NB4 (cell line): Measurements from ENCODE around the gene CD302.
"Not testable (repeated sequence)": the region's sequence is repeated elsewhere in the genome, so short reads cannot be mapped to it uniquely, and the experiment has no call there.

ENCODE experiments used
- DNase-seq: peaks from one replicate; pipeline ENCODE4 v3.0.0; 2010; ENCODE audit warnings: low read depth
- H3K4me3 ChIP-seq: one replicate; pipeline ENCODE4 v1.5.1; 2011; ENCODE audit warnings: mild to moderate bottlenecking, low read depth, low read length, moderate library complexity
- CTCF ChIP-seq: IDR thresholded peaks from one replicate; pipeline ENCODE4 v1.5.1; 2012; ENCODE audit warnings: low read depth, low read length
- MAX ChIP-seq: IDR thresholded peaks from 2 replicates; pipeline ENCODE4 v1.6.1; 2011; ENCODE audit warnings: low read depth, low read length
- MYC ChIP-seq: IDR thresholded peaks from 2 replicates; pipeline ENCODE4 v1.6.1; 2011; ENCODE audit warnings: low read depth, low read length
- POLR2A ChIP-seq: IDR thresholded peaks from 2 replicates; pipeline ENCODE4 v1.6.1; 2011; ENCODE audit warnings: mild to moderate bottlenecking; ENCODE audit not compliant: insufficient read length; ENCODE audit errors: extremely low read depth

CD302 gene

GRCh38 chr2:159790323-159790722, 7.7 kb downstream of the CD302 start:
- no peak for DNase-seq
- no peak for TF ChIP-seq CTCF
- no peak for TF ChIP-seq MAX
- no peak for TF ChIP-seq POLR2A
- TF ChIP-seq MYC: no peak
- H3K4me3 ChIP-seq: no peak overlapping the region

GRCh38 chr2:159788253-159788652, 9.8 kb downstream of the CD302 start:
- TF ChIP-seq MYC (no peak), MAX (no peak), POLR2A (no peak), CTCF (no peak)
- no peak overlapping the region for H3K4me3 ChIP-seq
- no peak for DNase-seq

GRCh38 chr2:159787647-159788046, 10.4 kb downstream of the CD302 start:
- DNase-seq: not testable (repeated sequence)

GRCh38 chr2:159786938-159787337, 11.1 kb downstream of the CD302 start:
- H3K4me3 ChIP-seq: no peak overlapping the region
- no peak for TF ChIP-seq POLR2A
- TF ChIP-seq MYC: no peak
- no peak for TF ChIP-seq MAX
- TF ChIP-seq CTCF: no peak
- no peak for DNase-seq

More at GRCh38 chr2:159787647-159788046, 10.4 kb downstream of the CD302 start:
- H3K4me3 ChIP-seq: not testable (repeated sequence)

- no peak for DNase-seq
- TF ChIP-seq CTCF (no peak), MAX (no peak), POLR2A (no peak), MYC (no peak)
- H3K4me3 ChIP-seq: no peak overlapping the region
These were observed 12.8 kb downstream of the CD302 start for GRCh38 chr2:159785195-159785594.

GRCh38 chr2:159784744-159785143, 13.3 kb downstream of the CD302 start:
- not testable (repeated sequence) for DNase-seq, H3K4me3 ChIP-seq

- TF ChIP-seq MAX: no peak
- no peak for TF ChIP-seq POLR2A
- TF ChIP-seq CTCF: no peak
- no peak for TF ChIP-seq MYC
- DNase-seq: no peak
- H3K4me3 ChIP-seq: no peak overlapping the region
These were observed 14.5 kb downstream of the CD302 start for GRCh38 chr2:159783556-159783955.
